OCI-LY3 (cell line): ENCODE measurements around the gene ASIC1.

Experiments
- H2AFZ ChIP-seq: fragments of 200-600, 300-600 bp; shearing (Covaris generic); 2 replicates; pipeline ENCODE4 v1.6.0; 2014; ENCODE audit warnings: antibody characterized with exemption, low read depth, low read length
- H3K27ac ChIP-seq: fragments of 200-600, 300-600 bp; sonication (generic); 2 replicates; pipeline ENCODE4 v1.5.1; 2014; ENCODE audit warnings: mild to moderate bottlenecking, low read length, moderate library complexity, mixed read lengths
- H3K27me3 ChIP-seq: fragments of 200-600, 300-600 bp; sonication (generic); 2 replicates; pipeline ENCODE4 v1.6.1; 2014; ENCODE audit warnings: low read depth, low read length, mixed read lengths
- H3K36me3 ChIP-seq: fragments of 200-600, 300-600 bp; sonication (generic); replicated peaks from 2 replicates; pipeline ENCODE3; 2014; ENCODE audit warnings: low read depth, low read length, mixed read lengths
- H3K4me1 ChIP-seq: fragments of 300-600, 200-600 bp; sonication (generic); 2 replicates; pipeline ENCODE4 v1.6.1; 2014; ENCODE audit warnings: low read length, mixed read lengths
- H3K4me2 ChIP-seq: fragments of 200-600, 300-600 bp; sonication (generic); 2 replicates; pipeline ENCODE4 v1.6.1; 2014; ENCODE audit warnings: low read length, mixed read lengths
- H3K4me3 ChIP-seq: fragments of 300-600, 200-600 bp; sonication (generic); 2 replicates; pipeline ENCODE4 v1.5.1; 2014; ENCODE audit warnings: antibody characterized with exemption, mild to moderate bottlenecking, low read length, moderate library complexity
- H3K79me2 ChIP-seq: fragments of 300-600, 200-600 bp; shearing (Covaris generic); 2 replicates; pipeline ENCODE4 v1.6.1; 2014; ENCODE audit warnings: mild to moderate bottlenecking, low read length, mixed read lengths
- H3K9ac ChIP-seq: fragments of 300-600, 200-600 bp; shearing (Covaris generic); 2 replicates; pipeline ENCODE4 v1.6.0; 2014; ENCODE audit warnings: mild to moderate bottlenecking, low read length, moderate library complexity
- H3K9me3 ChIP-seq: fragments of 200-600, 300-600 bp; shearing (Covaris generic); 2 replicates; pipeline ENCODE4 v1.6.1; 2014; ENCODE audit warnings: low read length, mixed read lengths; ENCODE audit not compliant: insufficient read depth
- H4K20me1 ChIP-seq: fragments of 200-600, 300-600 bp; sonication (generic); 2 replicates; pipeline ENCODE4 v1.6.1; 2016; ENCODE audit warnings: low read length, mixed read lengths; ENCODE audit not compliant: insufficient read depth
- EZH2phosphoT487 ChIP-seq: fragments of 200-600 bp; shearing (Covaris generic); IDR thresholded peaks from 2 replicates; pipeline ENCODE4 v1.6.1; 2018; ENCODE audit warnings: antibody characterized with exemption, mixed run types, low read depth
- TF ChIP-seq, protein P1 (sequence below): fragments of 200-600, 300-600 bp; sonication (generic); IDR thresholded peaks from 2 replicates; pipeline ENCODE4 v1.5.1; 2014; ENCODE audit warnings: antibody characterized with exemption, low read length, low read depth

The ASIC1 gene

DNA sequence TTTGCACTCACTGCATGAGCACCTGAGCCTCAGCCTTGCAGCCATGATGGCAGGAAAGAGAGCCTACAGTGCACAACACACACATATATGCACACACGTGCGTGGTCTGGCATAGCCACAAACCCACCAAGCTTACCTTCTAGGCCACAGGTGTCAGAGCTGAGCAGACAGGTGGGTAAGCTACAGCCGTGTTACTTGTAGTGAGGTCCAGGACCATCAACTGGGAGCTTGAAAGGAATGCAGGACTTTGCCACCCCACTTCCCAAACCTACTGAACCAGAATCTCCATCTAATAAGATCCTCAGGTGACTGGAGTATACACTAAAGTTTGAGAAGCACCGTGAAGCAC, 2.7 kb downstream of the ASIC1 start:
- H3K27me3 ChIP-seq, result no peaks in the 10 kb centered on the region
- no peaks in the 10 kb centered on the region for H3K79me2 ChIP-seq
- H2AFZ ChIP-seq, result no peak overlapping the region
- no peak overlapping the region for H3K9ac ChIP-seq
- no peaks in the 10 kb centered on the region for H4K20me1 ChIP-seq
- no peak overlapping the region for H3K4me3 ChIP-seq
- no peak overlapping the region for H3K27ac ChIP-seq
- H3K4me1 ChIP-seq, result peaks cover 17% of the 10 kb centered on the region
- no peaks in the 10 kb centered on the region for H3K36me3 ChIP-seq
- H3K9me3 ChIP-seq, result no peaks in the 10 kb centered on the region
- no peak overlapping the region for H3K4me2 ChIP-seq
- no peak for TF ChIP-seq EZH2phosphoT487

DNA sequence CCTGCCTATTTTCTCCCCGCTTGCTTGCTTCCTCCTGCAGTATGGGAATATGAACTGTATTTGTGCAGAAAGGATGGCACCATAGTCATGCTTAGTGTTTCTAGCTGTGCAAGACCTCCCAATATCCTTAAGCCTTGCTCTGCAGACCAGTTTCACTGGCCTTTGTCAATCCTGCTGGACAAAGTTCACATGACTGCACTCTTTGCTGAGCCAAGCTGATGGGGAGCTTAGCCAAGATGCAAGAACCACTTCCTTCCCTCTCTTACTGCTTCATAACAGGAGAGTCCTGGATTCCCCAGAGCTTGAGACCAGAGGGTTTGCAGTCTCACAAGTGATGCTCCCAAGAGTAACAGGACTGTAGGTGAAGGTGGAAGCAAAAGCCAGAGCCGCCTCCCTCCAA, 3.8 kb downstream of the ASIC1 start:
- no peak overlapping the region for H3K9ac ChIP-seq
- H4K20me1 ChIP-seq, result no peaks in the 10 kb centered on the region
- H3K4me2 ChIP-seq, result no peak overlapping the region
- H3K27me3 ChIP-seq, result no peaks in the 10 kb centered on the region
- no peaks in the 10 kb centered on the region for H3K9me3 ChIP-seq
- H3K4me1 ChIP-seq, result peaks cover 14% of the 10 kb centered on the region
- H3K79me2 ChIP-seq, result no peaks in the 10 kb centered on the region
- no peak overlapping the region for H3K27ac ChIP-seq
- no peaks in the 10 kb centered on the region for H3K36me3 ChIP-seq
- no peak overlapping the region for H2AFZ ChIP-seq
- TF ChIP-seq, protein P1, sequence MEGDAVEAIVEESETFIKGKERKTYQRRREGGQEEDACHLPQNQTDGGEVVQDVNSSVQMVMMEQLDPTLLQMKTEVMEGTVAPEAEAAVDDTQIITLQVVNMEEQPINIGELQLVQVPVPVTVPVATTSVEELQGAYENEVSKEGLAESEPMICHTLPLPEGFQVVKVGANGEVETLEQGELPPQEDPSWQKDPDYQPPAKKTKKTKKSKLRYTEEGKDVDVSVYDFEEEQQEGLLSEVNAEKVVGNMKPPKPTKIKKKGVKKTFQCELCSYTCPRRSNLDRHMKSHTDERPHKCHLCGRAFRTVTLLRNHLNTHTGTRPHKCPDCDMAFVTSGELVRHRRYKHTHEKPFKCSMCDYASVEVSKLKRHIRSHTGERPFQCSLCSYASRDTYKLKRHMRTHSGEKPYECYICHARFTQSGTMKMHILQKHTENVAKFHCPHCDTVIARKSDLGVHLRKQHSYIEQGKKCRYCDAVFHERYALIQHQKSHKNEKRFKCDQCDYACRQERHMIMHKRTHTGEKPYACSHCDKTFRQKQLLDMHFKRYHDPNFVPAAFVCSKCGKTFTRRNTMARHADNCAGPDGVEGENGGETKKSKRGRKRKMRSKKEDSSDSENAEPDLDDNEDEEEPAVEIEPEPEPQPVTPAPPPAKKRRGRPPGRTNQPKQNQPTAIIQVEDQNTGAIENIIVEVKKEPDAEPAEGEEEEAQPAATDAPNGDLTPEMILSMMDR, result no peak
- TF ChIP-seq EZH2phosphoT487, result no peak
- no peak overlapping the region for H3K4me3 ChIP-seq

DNA sequence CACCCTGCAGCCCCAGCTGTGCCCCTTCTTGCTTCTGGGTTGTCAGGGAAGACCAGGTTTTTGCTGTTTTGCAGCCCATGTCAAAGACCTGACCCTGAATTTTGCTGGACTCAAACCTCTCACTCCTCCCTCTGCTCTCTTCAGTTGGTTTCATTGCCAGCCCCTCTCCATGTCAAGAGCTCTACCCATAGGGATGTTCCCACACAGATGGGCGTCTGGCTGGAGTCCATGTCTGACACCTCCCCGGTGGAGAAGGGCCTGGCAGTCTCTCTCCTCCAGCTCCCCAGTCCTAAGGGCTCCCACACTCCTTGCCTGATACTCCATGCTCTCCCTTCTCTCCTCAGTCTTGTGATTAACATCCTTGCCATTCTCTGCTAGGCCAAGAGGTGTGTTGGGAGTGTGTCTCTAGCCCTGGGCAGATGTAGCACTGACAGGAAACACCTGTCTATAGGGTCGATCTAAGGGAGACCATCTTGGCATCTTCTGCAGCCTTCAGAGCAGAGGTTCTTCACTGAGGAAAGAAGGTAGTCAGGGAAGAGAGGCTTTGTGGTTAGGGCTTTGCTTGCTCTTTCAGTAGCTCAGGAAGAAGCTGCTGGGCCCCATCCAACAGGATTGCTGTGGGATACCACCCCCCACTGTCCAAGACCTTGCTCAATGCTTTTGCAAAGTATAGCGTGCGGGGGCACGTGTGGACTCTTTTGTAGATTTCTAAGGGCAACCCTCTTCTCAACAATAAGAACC, 4.7 kb downstream of the ASIC1 start:
- H3K4me2 ChIP-seq, result no peak overlapping the region
- no peaks in the 10 kb centered on the region for H3K36me3 ChIP-seq
- TF ChIP-seq, protein P1, result no peak
- no peak for TF ChIP-seq EZH2phosphoT487
- no peak overlapping the region for H3K4me3 ChIP-seq
- no peak overlapping the region for H3K27ac ChIP-seq
- H3K79me2 ChIP-seq, result no peaks in the 10 kb centered on the region
- no peak overlapping the region for H3K9ac ChIP-seq
- H3K27me3 ChIP-seq, result no peaks in the 10 kb centered on the region
- H3K9me3 ChIP-seq, result no peaks in the 10 kb centered on the region
- 0 out of 2 replicates have a peak, but pooled peaks cover 12% of the 10 kb centered on the region for H3K4me1 ChIP-seq
- H2AFZ ChIP-seq, result no peak overlapping the region
- no peaks in the 10 kb centered on the region for H4K20me1 ChIP-seq

DNA sequence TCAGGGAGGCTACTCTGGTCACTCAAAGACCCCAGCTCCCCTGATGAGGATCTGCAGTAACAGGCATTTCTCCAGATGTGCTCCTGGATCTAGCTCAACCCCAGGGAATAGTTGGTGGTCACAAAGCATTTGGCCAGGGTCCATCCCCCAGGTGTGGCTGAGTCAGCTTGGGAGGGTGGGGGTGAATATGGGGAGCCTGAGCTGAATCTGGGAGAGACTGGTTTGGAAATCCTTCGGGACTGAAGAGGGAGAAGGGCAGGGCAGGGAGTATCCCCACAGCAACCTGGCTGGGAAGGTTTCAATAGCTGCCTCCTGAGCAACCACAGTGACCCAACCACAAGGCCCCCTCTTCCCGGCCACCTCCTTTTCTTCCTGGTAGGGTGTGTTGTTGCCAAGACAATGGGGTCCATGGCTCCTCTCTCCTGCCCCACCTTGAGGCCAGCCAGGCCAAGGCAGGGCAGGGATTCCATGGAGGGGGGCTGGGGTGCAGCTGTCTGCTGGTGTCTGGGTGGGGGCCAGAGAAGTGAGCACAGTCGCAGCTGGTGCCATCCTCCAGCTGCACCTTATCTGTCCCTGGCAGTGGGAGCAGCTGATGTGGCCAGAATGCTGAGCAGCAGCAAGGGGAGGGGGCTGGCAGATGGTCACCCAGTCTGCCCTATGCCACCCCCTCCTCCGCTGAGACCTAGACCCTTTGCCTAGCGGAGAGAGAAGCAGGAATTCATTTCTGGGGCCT, 5.5 kb downstream of the ASIC1 start:
- no peak overlapping the region for H2AFZ ChIP-seq
- H3K27ac ChIP-seq, result no peak overlapping the region
- no peaks in the 10 kb centered on the region for H4K20me1 ChIP-seq
- no peaks in the 10 kb centered on the region for H3K27me3 ChIP-seq
- no peaks in the 10 kb centered on the region for H3K36me3 ChIP-seq
- 0 out of 2 replicates have a peak, but pooled peaks cover 12% of the 10 kb centered on the region for H3K4me1 ChIP-seq
- H3K4me2 ChIP-seq, result no peak overlapping the region
- H3K79me2 ChIP-seq, result no peaks in the 10 kb centered on the region
- TF ChIP-seq EZH2phosphoT487, result no peak
- TF ChIP-seq, protein P1, result no peak
- H3K4me3 ChIP-seq, result no peak overlapping the region
- no peaks in the 10 kb centered on the region for H3K9me3 ChIP-seq
- H3K9ac ChIP-seq, result no peak overlapping the region
